ENCODE data around the gene NT5DC1. TPM values are rescaled to one million over a fixed set of nuclear protein-coding genes. Genes with fewer than 3 reads are reported as not detected.

The NT5DC1 gene
- total RNA-seq, 1 experiment from 2014 or later = 19.9 TPM

Other genes starting within 250 kb of the NT5DC1 start
- gene FRK, start 40.0 kb upstream of the NT5DC1 start, total RNA-seq (2014; rRNA removed; shearing (Covaris generic)) = under 0.01 and 0.02 TPM in 2 replicates
- not detected in 2 replicates for gene COL10A1, start 25.3 kb downstream of the NT5DC1 start, total RNA-seq (2014; rRNA removed; shearing (Covaris generic))
- 8.4 and 10.4 TPM in 2 replicates for gene TSPYL4, start 153.2 kb downstream of the NT5DC1 start, total RNA-seq (2014; rRNA removed; shearing (Covaris generic))
- gene TSPYL1, start 179.1 kb downstream of the NT5DC1 start, total RNA-seq (2014; rRNA removed; shearing (Covaris generic)) = 50.6 and 57.4 TPM in 2 replicates

Data from HT1080 (cell line).